Measurements from ENCODE around the gene TARBP2. TPM values are rescaled to one million over a fixed set of nuclear protein-coding genes. Genes with fewer than 3 reads are reported as not detected.

Gene TARBP2, protein sequence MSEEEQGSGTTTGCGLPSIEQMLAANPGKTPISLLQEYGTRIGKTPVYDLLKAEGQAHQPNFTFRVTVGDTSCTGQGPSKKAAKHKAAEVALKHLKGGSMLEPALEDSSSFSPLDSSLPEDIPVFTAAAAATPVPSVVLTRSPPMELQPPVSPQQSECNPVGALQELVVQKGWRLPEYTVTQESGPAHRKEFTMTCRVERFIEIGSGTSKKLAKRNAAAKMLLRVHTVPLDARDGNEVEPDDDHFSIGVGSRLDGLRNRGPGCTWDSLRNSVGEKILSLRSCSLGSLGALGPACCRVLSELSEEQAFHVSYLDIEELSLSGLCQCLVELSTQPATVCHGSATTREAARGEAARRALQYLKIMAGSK
- 40.9 to 54.3 TPM (median 50.5 TPM) in 5 replicates for total RNA-seq (2022; extraction: Qiagen RNA extraction)

DNA sequence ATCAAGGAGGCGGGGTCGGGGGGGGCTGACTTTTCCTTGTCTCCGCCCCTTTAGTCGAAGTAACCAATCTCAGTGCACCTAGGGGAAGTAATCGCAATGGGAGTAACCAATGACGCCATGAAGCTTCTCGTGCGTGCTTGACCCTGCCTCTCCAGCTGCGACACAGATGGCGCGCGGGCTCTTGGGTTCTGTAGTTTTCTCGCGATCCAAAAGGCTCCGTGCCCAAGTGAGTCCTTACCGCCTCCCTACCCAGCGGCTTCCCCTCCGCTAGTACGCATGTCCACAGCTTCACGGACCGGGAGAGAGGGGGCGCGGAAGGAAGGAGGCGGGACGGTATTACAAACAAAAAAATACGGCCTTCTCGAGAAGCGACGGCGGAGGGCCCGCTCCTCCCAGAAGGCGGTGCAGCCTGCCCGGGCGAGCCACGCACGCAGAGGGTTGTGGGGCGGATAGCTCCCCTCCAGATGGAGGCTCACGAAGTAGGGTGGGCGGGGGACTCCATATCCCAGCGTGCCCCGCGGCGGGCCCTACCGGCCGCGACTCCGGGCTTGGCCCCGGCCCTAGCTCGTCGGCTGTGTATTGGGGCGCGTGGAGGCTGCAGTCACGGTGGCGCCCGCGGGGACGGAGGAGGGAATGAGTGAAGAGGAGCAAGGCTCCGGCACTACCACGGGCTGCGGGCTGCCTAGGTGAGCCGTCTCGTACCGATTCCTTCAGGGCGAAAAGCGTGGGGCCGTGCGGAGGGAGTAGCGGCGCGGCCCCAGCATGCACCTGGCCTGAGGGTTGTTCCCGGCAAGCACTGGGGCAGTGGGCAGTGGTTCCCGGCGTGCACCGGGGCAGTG is at the start of gene TARBP2:
Gene TARBP2, plus strand, starts transcription at position 508 of the 839 bp plus-strand sequence. Its CDS starts 126 bp downstream, at position 634.

DNA sequence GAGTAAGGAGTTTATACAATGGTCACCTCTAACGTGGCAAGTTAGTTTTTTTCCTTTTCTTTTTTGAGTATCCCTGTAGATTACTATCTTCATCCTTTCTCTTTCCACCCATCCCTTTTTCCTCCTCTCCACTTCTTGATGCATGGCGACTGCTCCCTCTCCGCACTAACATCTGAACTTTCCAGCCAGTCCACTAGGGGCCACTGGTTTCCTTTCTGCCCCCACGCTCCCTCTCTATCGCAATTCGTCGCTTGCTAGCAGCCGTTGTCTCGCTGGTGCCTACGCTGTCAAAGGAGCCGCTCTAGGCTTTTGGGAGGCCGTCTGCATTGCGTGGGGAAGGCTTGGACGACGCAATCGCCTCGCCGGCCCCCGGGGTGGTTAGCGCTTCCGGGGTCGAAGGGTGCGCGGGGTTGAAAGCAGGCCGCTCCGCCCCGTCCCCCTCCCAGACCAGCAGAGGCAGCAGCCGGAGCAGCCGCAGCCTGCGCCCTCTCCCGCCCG is 49.4 kb upstream of the TARBP2 start, which contains the start of gene PCBP2:
Gene PCBP2, plus strand, starts transcription at position 442 of the 498 bp plus-strand sequence. CDS start 2,699 bp downstream, outside the sequence.

DNA sequence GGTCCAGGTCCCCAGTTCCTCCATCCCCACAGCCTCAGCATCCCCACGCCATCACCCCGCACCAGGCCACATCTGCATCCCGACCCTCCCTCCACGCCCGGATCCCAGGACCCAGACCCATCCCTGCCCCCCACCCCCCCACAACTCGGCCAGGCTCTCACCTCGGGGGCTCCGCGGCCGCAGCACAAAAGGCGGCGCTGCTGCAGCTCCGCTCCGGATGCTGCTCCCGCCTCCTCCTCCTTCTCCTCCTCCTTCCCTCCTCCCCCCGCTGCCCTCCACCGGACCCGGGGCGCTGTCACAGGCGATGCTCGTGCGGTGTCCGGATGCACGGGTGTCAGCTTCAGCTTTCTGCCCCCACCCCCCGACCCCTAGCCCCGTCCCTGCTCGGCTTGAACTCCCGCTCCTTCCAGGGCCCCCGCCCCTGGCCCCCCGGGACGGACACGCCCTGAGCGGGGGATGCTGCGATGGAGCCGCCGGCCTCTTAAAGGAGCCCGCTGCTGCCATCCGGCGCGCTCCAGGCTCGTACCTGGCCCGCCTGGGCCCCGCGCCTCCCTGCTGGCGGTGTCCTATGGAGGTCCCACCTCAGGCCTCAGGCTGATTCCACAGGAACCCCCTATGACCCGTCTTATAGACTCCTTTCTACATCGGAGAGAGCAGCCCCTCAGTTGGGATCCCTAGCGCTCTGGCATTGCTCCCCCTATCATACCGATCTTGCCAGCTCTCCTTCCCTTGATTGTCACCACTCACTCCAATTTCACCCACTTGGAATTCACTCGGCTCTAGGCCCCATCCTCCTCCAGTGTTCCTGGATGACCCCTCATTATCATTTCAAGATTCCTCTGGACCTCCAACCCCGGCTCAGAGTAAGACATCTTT is 1.6 kb upstream of the TARBP2 start, which contains the start of gene MAP3K12:
Gene MAP3K12, minus strand, starts transcription at position 193 of the 876 bp plus-strand sequence. CDS start 12,067 bp downstream, outside the sequence.

DNA sequence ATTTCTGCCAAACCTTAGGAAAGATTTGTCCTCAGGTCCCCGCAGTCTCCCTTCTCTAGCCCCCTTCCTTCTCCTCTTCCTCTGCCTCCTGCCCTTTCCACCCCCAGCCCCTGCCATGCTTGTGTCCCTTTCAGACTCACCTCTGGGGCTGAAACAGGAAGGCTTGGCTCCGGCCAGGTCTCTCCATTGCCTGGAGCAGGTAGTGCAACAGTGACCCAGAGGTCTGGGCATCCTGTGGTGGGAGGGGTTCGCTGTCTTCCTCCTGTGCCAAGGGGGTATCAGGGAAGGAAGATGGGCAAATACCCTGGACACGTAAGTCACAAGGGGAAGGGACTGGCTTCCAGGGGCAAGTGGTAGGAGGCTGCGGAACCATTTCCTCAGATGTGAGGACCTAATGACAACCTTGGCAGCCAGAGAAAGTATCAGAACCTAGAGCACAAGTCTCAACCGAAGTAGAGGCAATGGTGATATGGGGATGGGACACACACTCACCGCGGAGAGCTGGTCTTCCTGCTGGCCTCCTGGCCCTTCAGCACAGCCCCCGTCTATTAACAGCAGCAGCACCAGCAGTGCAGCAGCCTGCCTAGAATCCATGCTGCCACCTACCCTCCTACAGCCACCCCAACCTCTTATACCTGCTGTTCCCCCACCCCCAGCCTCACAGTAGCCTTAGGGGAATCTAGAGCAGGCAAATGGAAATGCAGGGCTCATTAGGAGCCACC is 6.0 kb downstream of the TARBP2 start, which contains the start of gene NPFF:
Gene NPFF, minus strand, starts transcription at position 604 of the 722 bp plus-strand sequence. Its CDS starts 10 bp downstream, at position 594.

Other genes starting within 250 kb of the TARBP2 start
- 15.3 to 20.4 TPM (median 18.2 TPM) in 5 replicates for gene ESPL1, start 233.0 kb upstream of the TARBP2 start, total RNA-seq (2022; extraction: Qiagen RNA extraction)
- gene PFDN5, start 205.7 kb upstream of the TARBP2 start, total RNA-seq (2022; extraction: Qiagen RNA extraction): 457 to 527 TPM (median 485 TPM) in 5 replicates
- gene MYG1, start 201.6 kb upstream of the TARBP2 start, total RNA-seq (2022; extraction: Qiagen RNA extraction): 67.4 to 95.0 TPM (median 90.4 TPM) in 5 replicates
- gene AAAS, start 179.7 kb upstream of the TARBP2 start, total RNA-seq (2022; extraction: Qiagen RNA extraction): 75.1 to 79.2 TPM (median 78.0 TPM) in 5 replicates
- 0.03 TPM in 1 of 5 replicates, not detected in the others for gene SP7, start 164.9 kb upstream of the TARBP2 start, total RNA-seq (2022; extraction: Qiagen RNA extraction)
- 17.9 to 22.6 TPM (median 21.9 TPM) in 5 replicates for gene SP1, start 121.1 kb upstream of the TARBP2 start, total RNA-seq (2022; extraction: Qiagen RNA extraction)
- gene AMHR2, start 77.4 kb upstream of the TARBP2 start, total RNA-seq (2022; extraction: Qiagen RNA extraction): 0.48 to 1.1 TPM (median 1.00 TPM) in 5 replicates
- 245 to 335 TPM (median 306 TPM) in 5 replicates for gene PRR13, start 59.5 kb upstream of the TARBP2 start, total RNA-seq (2022; extraction: Qiagen RNA extraction)
- 605 to 627 TPM (median 623 TPM) in 5 replicates for gene PCBP2, start 49.2 kb upstream of the TARBP2 start, total RNA-seq (2022; extraction: Qiagen RNA extraction)
- gene MAP3K12, start 1.8 kb upstream of the TARBP2 start, total RNA-seq (2022; extraction: Qiagen RNA extraction): 10.0 to 12.8 TPM (median 12.0 TPM) in 5 replicates
- gene NPFF, start 6.2 kb downstream of the TARBP2 start, total RNA-seq (2022; extraction: Qiagen RNA extraction): 0.19 to 0.24 TPM in 2 of 5 replicates, not detected in the others
- 16.4 to 18.3 TPM (median 18.0 TPM) in 5 replicates for gene ATF7, start 125.1 kb downstream of the TARBP2 start, total RNA-seq (2022; extraction: Qiagen RNA extraction)
- gene ATP5MC2, start 174.8 kb downstream of the TARBP2 start, total RNA-seq (2022; extraction: Qiagen RNA extraction): 614 to 710 TPM (median 686 TPM) in 5 replicates
- gene CALCOCO1, start 226.2 kb downstream of the TARBP2 start, total RNA-seq (2022; extraction: Qiagen RNA extraction): 17.5 to 22.9 TPM (median 18.9 TPM) in 5 replicates

Data from A549 treated with AZD2906 at 1 μM for 4 hours (cell line).